Islet of Langerhans (tissue), 1 donor: ENCODE measurements around the gene PODXL2.
"Not testable (repeated sequence)": the region's sequence is repeated elsewhere in the genome, so short reads cannot be mapped to it uniquely, and the experiment has no call there.

Experiments
- FAIRE-seq: peaks from one replicate; lab custom pipeline; 2011; peaks lifted over from hg19 to GRCh38; lab: Jason Lieb, UNC

The PODXL2 gene

GRCh38 chr3:127628788-127629466 lies at the start of gene PODXL2:
PODXL2 (plus strand) TSS chr3:127629185; CDS start chr3:127629220, 35 bp downstream.
- FAIRE-seq: no peak

- FAIRE-seq: no peak
Measured at GRCh38 chr3:127580327-127581060, 48.5 kb upstream of the PODXL2 start.

DNA sequence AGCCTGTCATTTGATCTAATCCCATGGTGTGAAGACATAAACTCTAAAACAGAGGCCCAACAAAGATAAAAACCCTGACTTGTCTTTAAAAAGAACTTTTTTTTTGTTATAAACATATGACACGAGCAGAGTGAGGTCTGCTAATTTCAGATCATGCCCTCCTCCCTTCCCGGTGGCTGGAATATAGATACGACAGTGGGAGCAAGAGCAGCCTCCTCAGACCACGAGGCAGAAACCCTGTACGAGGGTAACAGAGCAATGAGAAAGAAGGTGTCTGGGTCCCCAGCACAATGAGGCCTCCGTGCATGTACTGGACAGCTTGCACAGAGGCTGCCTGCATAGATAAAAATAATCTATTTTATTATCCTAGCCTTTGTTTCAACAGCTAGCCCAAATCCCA lies 44.3 kb upstream of the PODXL2 start:
- no peak for FAIRE-seq

DNA sequence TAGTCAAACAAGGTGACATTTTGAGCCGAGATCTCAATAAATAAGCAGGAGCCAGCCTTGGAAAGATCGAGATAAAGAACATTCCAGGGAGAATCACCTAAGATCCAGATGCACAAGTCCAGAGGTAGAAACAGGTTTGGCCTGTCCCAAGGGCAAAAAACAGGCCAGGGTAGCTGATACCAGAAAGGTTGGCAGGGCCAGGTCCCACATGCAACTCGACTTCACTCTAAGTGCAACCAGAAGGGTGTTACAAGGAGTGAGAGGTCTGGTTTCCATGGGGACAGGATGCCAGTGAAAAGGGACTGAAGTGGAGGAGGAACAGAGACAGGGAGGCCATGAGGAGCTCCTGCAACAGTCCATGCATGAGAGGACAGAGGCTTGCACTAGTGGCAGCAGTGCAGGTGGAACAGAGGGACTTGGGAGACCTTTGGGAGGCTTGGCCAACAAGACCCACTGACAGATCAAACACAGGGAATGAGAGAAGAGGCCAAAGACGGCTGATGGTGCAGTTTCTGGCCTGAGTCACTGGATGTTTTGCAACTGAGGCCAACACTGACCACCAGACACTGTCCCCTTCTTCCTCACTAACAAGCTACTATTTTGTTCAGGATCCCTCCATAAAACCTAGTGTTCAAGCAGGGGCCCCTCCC lies 43.7 kb upstream of the PODXL2 start:
- FAIRE-seq: no peak

- FAIRE-seq: no peak
Measured at GRCh38 chr3:127585813-127586413, 43.1 kb upstream of the PODXL2 start.

GRCh38 chr3:127587876-127588275 lies 41.1 kb upstream of the PODXL2 start:
- FAIRE-seq: no peak

DNA sequence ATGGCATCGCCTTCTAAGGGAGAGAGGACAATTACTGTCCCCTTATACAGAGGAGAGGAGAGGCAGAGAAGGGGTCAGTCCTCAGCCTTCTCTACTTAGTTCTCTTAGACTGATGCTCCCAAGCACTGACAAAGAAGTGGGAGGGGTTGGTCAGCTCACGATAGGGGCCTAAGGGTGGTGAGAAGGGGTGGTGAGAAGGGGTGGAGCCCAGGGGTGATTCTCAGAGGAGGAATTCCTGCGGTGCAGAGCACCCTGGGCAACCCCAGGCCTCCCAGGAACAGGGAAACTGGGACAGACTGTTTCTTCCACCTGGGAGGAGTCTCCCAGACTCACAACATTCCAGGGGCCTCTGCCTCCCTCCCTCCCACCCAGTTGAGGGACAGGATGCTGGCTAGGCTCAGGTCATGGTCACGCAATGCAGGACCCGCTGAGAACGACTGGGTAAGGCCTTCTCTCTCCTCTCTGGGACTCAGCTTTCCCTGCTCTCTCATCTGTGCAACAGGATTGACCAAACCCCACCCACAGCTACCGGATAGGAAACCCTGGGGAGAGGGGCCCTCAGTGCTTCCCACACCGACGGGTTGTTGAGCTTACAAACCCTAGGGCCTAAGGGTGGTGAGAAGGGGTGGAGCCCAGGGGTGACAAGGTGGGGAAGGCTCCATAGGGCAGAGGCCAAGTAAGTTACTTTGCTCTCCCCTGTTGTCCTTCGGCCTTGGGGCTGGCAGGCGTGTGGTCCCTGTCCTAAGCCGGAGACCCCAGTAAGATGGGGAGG lies 40.0 kb upstream of the PODXL2 start:
- no peak for FAIRE-seq

GRCh38 chr3:127589600-127590281 lies 39.2 kb upstream of the PODXL2 start:
- FAIRE-seq: no peak

- no peak for FAIRE-seq
Measured at GRCh38 chr3:127590282-127590592, 38.7 kb upstream of the PODXL2 start.

GRCh38 chr3:127590593-127591465 lies 38.2 kb upstream of the PODXL2 start, which contains the start of gene TPRA1:
TPRA1 (minus strand) TSS chr3:127590733; CDS start chr3:127580146, 10,587 bp downstream.
- peak; percentile 77 for FAIRE-seq

DNA sequence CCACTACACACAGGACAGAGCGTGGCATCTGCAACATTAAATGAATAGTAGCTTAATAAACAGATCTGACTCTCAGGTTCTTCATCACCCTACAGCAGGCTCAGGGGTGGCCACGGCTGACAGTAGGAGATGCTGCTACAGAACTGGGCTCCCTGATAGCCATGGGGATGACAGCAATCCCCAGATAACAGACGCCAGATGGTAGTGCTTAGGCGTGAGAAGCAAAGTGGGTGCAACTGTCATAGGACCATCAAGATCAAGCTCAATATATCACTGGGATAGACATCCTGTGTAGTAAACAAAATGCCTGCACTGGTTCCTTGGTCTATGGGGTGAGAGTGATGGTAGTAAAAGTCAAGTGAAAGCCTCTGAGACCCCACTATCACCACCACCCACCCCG lies 35.8 kb upstream of the PODXL2 start:
- no peak for FAIRE-seq

DNA sequence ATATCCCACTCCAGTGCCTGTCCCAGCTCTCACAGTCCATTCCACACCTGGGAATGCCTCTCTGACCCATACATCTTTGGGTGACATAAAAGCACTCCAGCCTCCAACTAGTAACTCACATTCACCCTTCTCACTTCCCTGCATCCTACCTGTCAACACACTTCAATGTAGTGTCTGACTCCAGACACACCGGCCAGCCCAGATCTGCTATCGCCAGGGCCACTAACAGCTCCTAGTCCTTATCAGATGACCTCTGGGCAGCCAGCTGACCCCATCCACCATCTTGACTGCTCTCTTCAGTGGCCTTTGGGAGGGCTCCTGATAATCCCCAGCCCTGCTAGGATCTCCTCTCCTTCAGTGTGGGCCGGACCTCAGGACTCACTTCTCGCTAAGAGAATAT lies 33.7 kb upstream of the PODXL2 start:
- FAIRE-seq: no peak

DNA sequence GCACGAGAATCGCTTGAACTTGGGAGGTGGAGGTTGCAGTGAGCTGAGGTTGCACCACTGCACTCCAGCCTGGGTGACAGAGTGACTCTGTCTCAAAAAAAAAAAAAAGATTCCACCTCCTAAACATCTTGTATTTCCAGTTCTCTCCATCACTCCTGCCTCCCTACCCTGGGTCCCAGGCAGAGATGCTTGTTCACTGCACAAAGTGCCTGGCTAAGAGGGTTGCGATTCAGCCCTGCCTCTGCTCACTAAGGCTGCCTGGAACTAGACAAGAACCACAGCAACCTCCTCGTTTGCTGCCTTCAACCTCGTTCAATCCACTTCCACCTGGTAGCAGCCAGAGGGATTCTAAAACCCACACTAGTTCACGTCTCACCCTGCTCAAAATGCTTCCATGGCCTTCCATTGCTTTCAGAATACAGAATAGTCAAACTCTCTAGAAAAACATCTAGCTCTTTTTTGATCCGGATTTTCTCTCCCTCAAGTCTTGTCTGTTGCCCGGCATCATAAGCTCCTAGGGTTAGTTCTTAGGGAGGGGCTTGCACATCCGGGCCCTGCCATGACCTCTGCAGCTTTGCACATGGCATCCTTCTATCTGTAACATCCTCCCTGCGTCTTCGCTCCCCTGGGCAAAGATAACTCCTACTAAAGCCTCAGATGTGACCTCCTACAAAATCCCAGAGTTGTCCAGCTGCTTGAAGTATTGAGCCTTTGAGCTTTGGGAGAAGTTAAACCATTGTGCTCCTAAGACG lies 31.8 kb upstream of the PODXL2 start:
- FAIRE-seq: no peak

DNA sequence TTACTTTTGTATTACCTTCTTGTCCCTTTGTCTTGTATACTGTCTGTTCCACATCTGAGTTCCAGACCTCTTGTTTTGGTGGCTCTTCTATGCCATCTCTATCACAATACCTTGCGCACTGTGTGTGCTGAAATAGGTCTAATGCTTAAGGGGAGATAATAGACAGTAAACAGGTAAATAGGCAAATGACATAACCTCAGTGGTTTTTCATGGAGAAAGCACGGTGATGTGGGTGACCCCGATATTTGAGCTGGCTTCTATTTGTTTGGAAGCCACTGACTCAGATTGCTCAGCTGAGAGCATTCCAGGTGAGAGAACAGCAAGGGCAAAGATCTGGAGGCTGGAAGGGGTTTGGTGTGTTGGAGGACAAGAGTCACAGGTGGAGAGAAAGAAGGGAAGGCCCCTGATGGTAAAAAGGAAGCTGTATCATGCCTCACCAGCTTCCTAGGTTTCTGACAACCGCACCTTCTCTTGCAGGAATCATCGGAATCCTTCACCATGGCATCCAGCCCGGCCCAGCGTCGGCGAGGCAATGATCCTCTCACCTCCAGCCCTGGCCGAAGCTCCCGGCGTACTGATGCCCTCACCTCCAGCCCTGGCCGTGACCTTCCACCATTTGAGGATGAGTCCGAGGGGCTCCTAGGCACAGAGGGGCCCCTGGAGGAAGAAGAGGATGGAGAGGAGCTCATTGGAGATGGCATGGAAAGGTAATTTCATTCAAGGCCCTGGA lies 30.0 kb upstream of the PODXL2 start:
- FAIRE-seq: no peak

GRCh38 chr3:127600749-127601456 lies 28.1 kb upstream of the PODXL2 start:
- FAIRE-seq: no peak

- FAIRE-seq: no peak
Measured at GRCh38 chr3:127604035-127604434, 24.9 kb upstream of the PODXL2 start.

DNA sequence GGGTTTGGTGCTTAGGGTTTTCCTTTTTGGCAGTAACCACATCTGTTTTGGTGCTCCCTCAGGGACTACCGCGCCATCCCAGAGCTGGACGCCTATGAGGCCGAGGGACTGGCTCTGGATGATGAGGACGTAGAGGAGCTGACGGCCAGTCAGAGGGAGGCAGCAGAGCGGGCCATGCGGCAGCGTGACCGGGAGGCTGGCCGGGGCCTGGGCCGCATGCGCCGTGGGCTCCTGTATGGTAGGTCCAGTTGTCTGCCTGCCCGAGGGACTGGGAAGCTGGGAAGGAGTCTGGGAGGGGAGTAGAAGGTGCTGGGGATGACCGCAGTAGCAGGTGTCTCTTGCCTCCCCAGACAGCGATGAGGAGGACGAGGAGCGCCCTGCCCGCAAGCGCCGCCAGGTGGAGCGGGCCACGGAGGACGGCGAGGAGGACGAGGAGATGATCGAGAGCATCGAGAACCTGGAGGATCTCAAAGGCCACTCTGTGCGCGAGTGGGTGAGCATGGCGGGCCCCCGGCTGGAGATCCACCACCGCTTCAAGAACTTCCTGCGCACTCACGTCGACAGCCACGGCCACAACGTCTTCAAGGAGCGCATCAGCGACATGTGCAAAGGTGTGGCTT lies 24.3 kb upstream of the PODXL2 start:
- FAIRE-seq: no peak

GRCh38 chr3:127605547-127605946 lies 23.4 kb upstream of the PODXL2 start:
- not testable (repeated sequence) for FAIRE-seq
